Astrocyte (in vitro differentiated cells and primary cell): ENCODE data around the gene TMA7. TPM values are rescaled to one million over a fixed set of nuclear protein-coding genes. Genes with fewer than 3 reads are reported as not detected.

ENCODE experiments used
- DNase-seq: peaks from one replicate; pipeline ENCODE4 v3.0.0-alpha.2; 2010; ENCODE audit warnings: low read depth
- FAIRE-seq: peaks from 2 replicates; lab custom pipeline; 2011; peaks lifted over from hg19 to GRCh38; lab: Jason Lieb, UNC
- H2AFZ ChIP-seq: 2 replicates; pipeline ENCODE4 v1.6.0; 2012; ENCODE audit warnings: low read depth, low read length, inconsistent platforms
- H3K27ac ChIP-seq: 2 replicates; pipeline ENCODE4 v1.5.1; 2011; ENCODE audit warnings: low read depth, low read length, inconsistent platforms
- H3K27me3 ChIP-seq: 2 replicates; pipeline ENCODE4 v1.6.0; 2011; ENCODE audit warnings: low read length, inconsistent platforms; ENCODE audit not compliant: insufficient read depth
- H3K36me3 ChIP-seq: 2 replicates; pipeline ENCODE4 v1.5.1; 2011; ENCODE audit warnings: low read length, inconsistent platforms; ENCODE audit not compliant: insufficient read depth
- H3K4me1 ChIP-seq: 2 replicates; pipeline ENCODE4 v1.5.1; 2011; ENCODE audit warnings: low read length, inconsistent platforms; ENCODE audit not compliant: insufficient read depth
- H3K4me2 ChIP-seq: 2 replicates; pipeline ENCODE4 v1.6.0; 2012; ENCODE audit warnings: low read length, inconsistent platforms
- H3K4me3 ChIP-seq: 2 replicates; pipeline ENCODE4 v1.5.1; 2011; ENCODE audit warnings: low read depth, mild to moderate bottlenecking, low read length, inconsistent platforms; ENCODE audit not compliant: insufficient read depth
- H3K79me2 ChIP-seq: 2 replicates; pipeline ENCODE4 v1.6.0; 2012; ENCODE audit warnings: mild to moderate bottlenecking, low read length, inconsistent platforms; ENCODE audit not compliant: insufficient read depth
- H3K9ac ChIP-seq: 2 replicates; pipeline ENCODE4 v1.6.0; 2012; ENCODE audit warnings: mild to moderate bottlenecking, low read length, inconsistent platforms
- H3K9me3 ChIP-seq: 2 replicates; pipeline ENCODE4 v1.5.1; 2012; ENCODE audit warnings: low read depth, mild to moderate bottlenecking, low read length, inconsistent platforms; ENCODE audit not compliant: insufficient read depth
- H4K20me1 ChIP-seq: 2 replicates; pipeline ENCODE4 v1.6.0; 2012; ENCODE audit warnings: low read length, inconsistent platforms; ENCODE audit not compliant: insufficient read depth
- H3K27ac Mint-ChIP-seq: one replicate; pipeline ENCODE4 v1.8.0; 2021; ENCODE audit warnings: mild to moderate bottlenecking, mixed read lengths; ENCODE audit not compliant: unreplicated experiment
- H3K27me3 Mint-ChIP-seq: one replicate; pipeline ENCODE4 v1.8.0; 2021; ENCODE audit warnings: low read depth, mixed read lengths; ENCODE audit not compliant: unreplicated experiment
- H3K36me3 Mint-ChIP-seq: one replicate; pipeline ENCODE4 v1.8.0; 2021; ENCODE audit warnings: low read depth, mixed read lengths; ENCODE audit not compliant: unreplicated experiment
- H3K4me1 Mint-ChIP-seq: one replicate; pipeline ENCODE4 v1.8.0; 2021; ENCODE audit warnings: low read depth, mixed read lengths; ENCODE audit not compliant: unreplicated experiment
- H3K4me3 Mint-ChIP-seq: one replicate; pipeline ENCODE4 v1.8.0; 2021; ENCODE audit warnings: mild to moderate bottlenecking, moderate library complexity, mixed read lengths; ENCODE audit not compliant: unreplicated experiment
- H3K9me3 Mint-ChIP-seq: one replicate; pipeline ENCODE4 v1.8.0; 2021; ENCODE audit warnings: mild to moderate bottlenecking, mixed read lengths; ENCODE audit not compliant: unreplicated experiment
- EZH2 ChIP-seq: IDR thresholded peaks from 2 replicates; pipeline ENCODE4 v1.6.1; 2012; ENCODE audit warnings: mild to moderate bottlenecking, low read length, inconsistent platforms; ENCODE audit not compliant: insufficient read depth
- total RNA-seq: library from RNA; stranded (reverse); gene quantifications from 2 replicates; pipeline ENCODE4 v1.2.1, GENCODE V29; 2021
- TF ChIP-seq, protein P1 (sequence below): IDR thresholded peaks from 2 replicates; pipeline ENCODE4 v1.5.1; 2011; ENCODE audit warnings: low read depth, mild to moderate bottlenecking, inconsistent platforms, low read length, moderate library complexity; ENCODE audit not compliant: insufficient read depth

The TMA7 gene
- total RNA-seq, 1 donor from 2014 or later, result 272 TPM

- FAIRE-seq (no peak), DNase-seq (no peak)
- Histone ChIP-seq H3K9ac (no peak overlapping the region), H4K20me1 (peaks cover 14% of the 10 kb centered on the region), H3K27me3 (no peaks in the 10 kb centered on the region), H2AFZ (no peak overlapping the region), H3K9me3 (no peaks in the 10 kb centered on the region), H3K4me1 (no peaks in the 10 kb centered on the region), H3K79me2 (no peaks in the 10 kb centered on the region), H3K27ac (no peak overlapping the region), H3K4me2 (no peak overlapping the region), H3K4me3 (no peak overlapping the region), H3K36me3 (peaks cover 4% of the 10 kb centered on the region)
- Mint-ChIP-seq H3K4me1 (no peaks in the 10 kb centered on the region), H3K36me3 (peaks cover 36% of the 10 kb centered on the region), H3K4me3 (no peak overlapping the region), H3K9me3 (no peaks in the 10 kb centered on the region), H3K27ac (no peak overlapping the region), H3K27me3 (no peaks in the 10 kb centered on the region)
- TF ChIP-seq, protein P1, sequence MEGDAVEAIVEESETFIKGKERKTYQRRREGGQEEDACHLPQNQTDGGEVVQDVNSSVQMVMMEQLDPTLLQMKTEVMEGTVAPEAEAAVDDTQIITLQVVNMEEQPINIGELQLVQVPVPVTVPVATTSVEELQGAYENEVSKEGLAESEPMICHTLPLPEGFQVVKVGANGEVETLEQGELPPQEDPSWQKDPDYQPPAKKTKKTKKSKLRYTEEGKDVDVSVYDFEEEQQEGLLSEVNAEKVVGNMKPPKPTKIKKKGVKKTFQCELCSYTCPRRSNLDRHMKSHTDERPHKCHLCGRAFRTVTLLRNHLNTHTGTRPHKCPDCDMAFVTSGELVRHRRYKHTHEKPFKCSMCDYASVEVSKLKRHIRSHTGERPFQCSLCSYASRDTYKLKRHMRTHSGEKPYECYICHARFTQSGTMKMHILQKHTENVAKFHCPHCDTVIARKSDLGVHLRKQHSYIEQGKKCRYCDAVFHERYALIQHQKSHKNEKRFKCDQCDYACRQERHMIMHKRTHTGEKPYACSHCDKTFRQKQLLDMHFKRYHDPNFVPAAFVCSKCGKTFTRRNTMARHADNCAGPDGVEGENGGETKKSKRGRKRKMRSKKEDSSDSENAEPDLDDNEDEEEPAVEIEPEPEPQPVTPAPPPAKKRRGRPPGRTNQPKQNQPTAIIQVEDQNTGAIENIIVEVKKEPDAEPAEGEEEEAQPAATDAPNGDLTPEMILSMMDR, result no peak
- no peak for TF ChIP-seq EZH2
Observed at GRCh38 chr3:48408823-48409281, 31.2 kb upstream of the TMA7 start.

DNA sequence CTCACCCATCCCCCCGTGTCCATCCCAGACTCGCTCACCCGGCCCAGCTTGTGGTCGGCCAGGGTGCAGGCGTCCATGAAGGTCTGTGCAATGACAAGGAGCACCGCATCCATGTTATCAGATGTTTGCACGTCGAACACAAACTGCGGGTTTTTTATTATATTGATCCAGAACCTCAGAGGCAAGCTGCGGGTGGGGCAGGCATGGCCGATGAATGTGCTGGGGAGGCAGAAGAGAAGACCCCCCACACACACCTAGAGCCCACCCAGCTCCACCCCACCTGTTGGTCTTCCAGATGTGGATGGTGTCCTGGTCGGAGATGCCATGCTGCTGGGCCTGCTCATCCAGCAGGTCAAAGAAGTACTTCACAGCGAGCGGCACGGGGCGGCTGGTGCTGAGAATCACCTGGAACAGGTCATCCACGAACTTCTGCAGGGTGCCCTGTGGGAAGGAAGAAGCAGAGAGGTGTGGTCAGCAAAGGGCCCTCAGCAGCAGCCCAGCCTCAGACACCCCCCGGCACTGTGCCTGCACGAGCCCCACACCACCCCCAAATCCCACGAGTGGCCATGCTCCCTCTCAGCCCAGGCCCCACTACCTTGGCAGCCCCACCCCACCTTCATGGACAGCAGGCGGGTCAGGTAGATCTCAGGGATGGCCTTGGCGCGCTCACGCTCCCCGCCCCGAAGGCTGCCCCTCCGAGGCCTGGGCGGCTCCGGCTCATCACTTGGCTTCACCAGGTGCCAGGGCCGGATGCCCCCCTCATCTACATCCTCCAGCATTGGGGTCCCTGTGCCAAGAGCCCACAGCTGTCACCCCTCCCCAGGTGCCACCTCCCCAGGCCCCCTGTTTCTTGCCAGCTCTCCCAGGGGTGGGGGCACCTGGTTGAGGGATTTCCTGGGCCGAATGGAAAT is 30.5 kb upstream of the TMA7 start:
- FAIRE-seq (no peak), DNase-seq (no peak)
- TF ChIP-seq, protein P1, result no peak
- TF ChIP-seq EZH2, result no peak
- Histone ChIP-seq H4K20me1 (peaks cover 14% of the 10 kb centered on the region), H3K9ac (no peak overlapping the region), H3K4me2 (no peak overlapping the region), H3K79me2 (no peaks in the 10 kb centered on the region), H3K36me3 (peaks cover 4% of the 10 kb centered on the region), H3K27ac (no peak overlapping the region), H3K27me3 (no peaks in the 10 kb centered on the region), H3K4me1 (no peaks in the 10 kb centered on the region), H3K9me3 (no peaks in the 10 kb centered on the region), H2AFZ (no peak overlapping the region), H3K4me3 (no peak overlapping the region)
- no peak overlapping the region for H3K27ac Mint-ChIP-seq
- H3K4me3 Mint-ChIP-seq, result no peak overlapping the region
- H3K4me1 Mint-ChIP-seq, result no peaks in the 10 kb centered on the region
- H3K36me3 Mint-ChIP-seq, result peaks cover 38% of the 10 kb centered on the region
- no peaks in the 10 kb centered on the region for H3K27me3 Mint-ChIP-seq
- no peaks in the 10 kb centered on the region for H3K9me3 Mint-ChIP-seq
